Lung (tissue), 12 donors: ENCODE data around the gene FAXDC2. TPM values are rescaled to one million over a fixed set of nuclear protein-coding genes. Genes with fewer than 3 reads are reported as not detected.
A peak's percentile ranks its signal among the peaks of the same experiment; 100 is the strongest.

Source experiments
- ATAC-seq: fragments of 200-7000 bp; cut with Tn5 transposase; one replicate; pipeline ENCODE4 v1.9.1; 2020; ENCODE audit warnings: moderate number of reproducible peaks; ENCODE audit not compliant: insufficient read depth, low FRiP score
- DNase-seq, 3 donors: peaks; one replicate each; pipeline ENCODE4 v3.0.0-alpha.2; 2013 to 2017
- H3K27ac ChIP-seq, 2 donors: one replicate each; pipeline ENCODE4 v1.5.1; 2013; ENCODE audit warnings: mild to moderate bottlenecking in 2 of 2, moderate library complexity in 2 of 2, control low read depth in 1 of 2, inconsistent platforms in 1 of 2, low read depth in 1 of 2, low read length in 1 of 2
- H3K27me3 ChIP-seq, 3 donors: one replicate each; pipeline ENCODE4 v1.5.1; 2013; ENCODE audit warnings: low read length in 2 of 3; ENCODE audit not compliant: control insufficient read depth in 3 of 3, insufficient read depth in 3 of 3
- H3K36me3 ChIP-seq, 4 donors: one replicate each; pipeline ENCODE4 v1.5.1; 2013; ENCODE audit warnings: low read length in 4 of 4, mild to moderate bottlenecking in 1 of 4, moderate library complexity in 1 of 4; ENCODE audit not compliant: control insufficient read depth in 4 of 4, insufficient read depth in 4 of 4
- H3K4me1 ChIP-seq, 5 donors: one replicate each; pipeline ENCODE4 v1.5.1; 2013; ENCODE audit warnings: low read length in 5 of 5, mild to moderate bottlenecking in 2 of 5, moderate library complexity in 1 of 5; ENCODE audit not compliant: control insufficient read depth in 5 of 5, insufficient read depth in 5 of 5
- H3K4me3 ChIP-seq: one replicate; pipeline ENCODE4 v1.5.1; 2013; ENCODE audit warnings: mild to moderate bottlenecking, control low read depth, moderate library complexity
- H3K9ac ChIP-seq, 2 donors: one replicate each; pipeline ENCODE4 v1.5.1; 2013; ENCODE audit warnings: low read length in 2 of 2, control low read depth in 1 of 2; ENCODE audit not compliant: insufficient read depth in 1 of 2
- H3K9me3 ChIP-seq, 4 donors: one replicate each; pipeline ENCODE4 v1.5.1; 2013; ENCODE audit warnings: low read length in 3 of 4, mild to moderate bottlenecking in 1 of 4, moderate library complexity in 1 of 4; ENCODE audit not compliant: control insufficient read depth in 4 of 4, insufficient read depth in 3 of 4
- CTCF ChIP-seq: IDR thresholded peaks from 2 replicates; pipeline ENCODE4 v1.5.1; 2012; ENCODE audit warnings: mild to moderate bottlenecking; ENCODE audit errors: control extremely low read depth, extremely low read depth
- WGBS, 2 donors: extraction: QIAGEN DNeasy Blood & Tissue Kit; methylation state at CpG; one replicate each; pipeline ENCODE4 v1.1.7; 2013; 5-methylcytosine and 5-hydroxymethylcytosine counted together
- polyA plus RNA-seq, 2 donors: library from polyadenylated mRNA; stranded (reverse); fragments of 200-250 nt; gene quantifications; one replicate each; pipeline ENCODE4 v1.2.1, GENCODE V29; 2013
- total RNA-seq, 2 donors: library from RNA; depleted of rRNA in 1 of 2; stranded (reverse); fragments of >200 nt in 1 of 2; gene quantifications; one replicate each; pipeline ENCODE4 v1.2.1, GENCODE V29; 2014 to 2021
- donor health status: control.
- donor health status: control.
- donor health status: Bipolar disorder and iron deficiency.
- donor health status: healthy.
- donor health status: DM: yes; HTN: yes; CAD: no.

The FAXDC2 gene
- total and polyA plus RNA-seq, 4 donors = 11.1 to 37.5 (median 17.1) TPM

GRCh38 chr5:154783774-154784460, 66.5 kb downstream of the FAXDC2 start:
- H3K9me3 ChIP-seq = no peaks in the 10 kb centered on the region
- DNase-seq (no peak), ATAC-seq (no peak)
- no peak for TF ChIP-seq CTCF
- H3K4me3 ChIP-seq = no peak overlapping the region
- peak overlapping the region in 1 of 2 donors; percentile 72 for H3K27ac ChIP-seq
- H3K36me3 ChIP-seq = peaks cover 0 to 3% (median 0%) of the 10 kb centered on the region in 4 donors
- H3K27me3 ChIP-seq = no peaks in the 10 kb centered on the region
- WGBS, 2 donors = 77 to 84% methylated on average over 11 of the region's 11 CpGs
- peaks cover 0 to 63% (median 13%) of the 10 kb centered on the region in 5 donors for H3K4me1 ChIP-seq
- H3K9ac ChIP-seq = no peak overlapping the region

- WGBS, 2 donors = 64 to 67% methylated on average over 1 of the region's 1 CpG
- Histone ChIP-seq H3K27me3 (no peaks in the 10 kb centered on the region), H3K9ac (no peak overlapping the region), H3K4me1 (peaks cover 0 to 60% (median 9%) of the 10 kb centered on the region in 5 donors), H3K4me3 (no peak overlapping the region), H3K27ac (peak overlapping the region in 1 of 2 donors; percentile 51), H3K36me3 (peaks cover 0 to 3% (median 0%) of the 10 kb centered on the region in 4 donors), H3K9me3 (no peaks in the 10 kb centered on the region)
- no peak for ATAC-seq
- TF ChIP-seq CTCF = no peak
- no peak for DNase-seq
Observed at GRCh38 chr5:154782812-154783592, 67.4 kb downstream of the FAXDC2 start.

GRCh38 chr5:154782326-154782725, 68.1 kb downstream of the FAXDC2 start:
- ATAC-seq (no peak), DNase-seq (no peak)
- Histone ChIP-seq H3K9me3 (no peaks in the 10 kb centered on the region), H3K27me3 (no peaks in the 10 kb centered on the region), H3K4me1 (peaks cover 0 to 54% (median 9%) of the 10 kb centered on the region in 5 donors), H3K4me3 (no peak overlapping the region), H3K9ac (no peak overlapping the region), H3K36me3 (peaks cover 0 to 3% (median 0%) of the 10 kb centered on the region in 4 donors), H3K27ac (peak overlapping the region in 1 of 2 donors; percentile 11)
- TF ChIP-seq CTCF = no peak
- 69 to 81% methylated on average over 4 of the region's 4 CpGs for WGBS, 2 donors
